Panc1 (cell line): ENCODE data around the gene SNX10. TPM values are rescaled to one million over a fixed set of nuclear protein-coding genes. Genes with fewer than 3 reads are reported as not detected.

ENCODE experiments used
- ATAC-seq: fragments of 200-7000 bp; cut with Tn5 transposase; 2 replicates; pipeline ENCODE4 v1.9.1; 2020; ENCODE audit warnings: mild to moderate bottlenecking, moderate library complexity
- BruUV-seq: library from RNA; stranded (reverse); fragments of 400-500 nt; replicated peaks from 2 replicates; lab custom pipeline; 2021; lab: Mats Ljungman, UMichigan
- CTCF ChIA-PET: fragments of 300-600 bp; sonication (Branson Sonifier 250); formaldehyde crosslinking; loops from one replicate; lab custom pipeline; 2022; ENCODE audit warnings: antibody characterized with exemption; lab: Charles Lee
- POLR2A ChIA-PET: fragments of 300-600 bp; sonication (Branson Sonifier 250); formaldehyde crosslinking; loops from one replicate; lab custom pipeline; 2022; ENCODE audit warnings: antibody characterized with exemption; lab: Charles Lee
- DNase-seq: peaks from one replicate; pipeline ENCODE4 v3.0.0-alpha.2; 2010; ENCODE audit warnings: low read depth, low spot score
- H3K27ac ChIP-seq: 2 replicates; pipeline ENCODE4 v1.5.1; 2011; ENCODE audit warnings: mild to moderate bottlenecking, low read length, inconsistent platforms
- H3K27me3 ChIP-seq: fragments of 200-500 bp; sonication (Bioruptor generic); 2 replicates; pipeline ENCODE4 v1.6.0; 2014; ENCODE audit warnings: low read length, inconsistent platforms; ENCODE audit not compliant: control insufficient read depth, insufficient read depth
- H3K36me3 ChIP-seq: fragments of 200-500 bp; sonication (Bioruptor generic); 2 replicates; pipeline ENCODE4 v1.5.1; 2014; ENCODE audit warnings: inconsistent platforms, mild to moderate bottlenecking, low read length, moderate library complexity; ENCODE audit not compliant: control insufficient read depth, insufficient read depth
- H3K4me1 ChIP-seq: 2 replicates; pipeline ENCODE4 v1.5.1; 2011; ENCODE audit warnings: inconsistent platforms, mild to moderate bottlenecking, low read length, moderate library complexity; ENCODE audit not compliant: control insufficient read depth, insufficient read depth
- H3K4me3 ChIP-seq, 2 experiments: 2 replicates each; pipeline ENCODE4 v1.5.1; 2011 to 2012; ENCODE audit warnings: low read depth in 2 of 2, low read length in 2 of 2, mild to moderate bottlenecking in 2 of 2, inconsistent platforms in 1 of 2, moderate library complexity in 1 of 2
- H3K9me3 ChIP-seq: fragments of 200-500 bp; sonication (Bioruptor generic); 2 replicates; pipeline ENCODE4 v1.5.1; 2014; ENCODE audit warnings: low read depth, mild to moderate bottlenecking, inconsistent platforms, low read length, moderate library complexity; ENCODE audit not compliant: control insufficient read depth, insufficient read depth
- POLR2AphosphoS5 ChIP-seq: IDR thresholded peaks from 2 replicates; pipeline ENCODE4 v1.6.1; 2012; ENCODE audit warnings: mild to moderate bottlenecking, low read depth, low read length, moderate library complexity
- SIN3A ChIP-seq: IDR thresholded peaks from 2 replicates; pipeline ENCODE4 v1.6.1; 2012; ENCODE audit warnings: low read depth, mild to moderate bottlenecking, low read length, moderate library complexity, borderline replicate concordance; ENCODE audit not compliant: insufficient read depth
- TCF7L2 ChIP-seq: IDR thresholded peaks from 2 replicates; pipeline ENCODE4 v1.6.1; 2011; ENCODE audit warnings: mild to moderate bottlenecking, low read depth, low read length, inconsistent platforms
- in situ Hi-C: cut with HindIII; loops from 2 replicates; pipeline ENCODE4 v1.10.0; 2016; ENCODE audit warnings: low sequenced_read_pairs, low pct_unique_long_range_greater_than_20kb
- intact Hi-C: fragments of 100-400 bp; cut with micrococcal nuclease; formaldehyde crosslinking; loops from one replicate; pipeline ENCODE4 v1.10.0; 2022; ENCODE audit not compliant: unreplicated experiment
- total RNA-seq: library from RNA; stranded (reverse); gene quantifications from one replicate; pipeline ENCODE4 v1.2.1, GENCODE V29; 2021; ENCODE audit not compliant: unreplicated experiment
- TF ChIP-seq, protein P1 (sequence below), 2 experiments: IDR thresholded peaks; 2 replicates each; pipeline ENCODE4 v1.6.1; 2011 to 2012; ENCODE audit warnings: low read depth in 2 of 2, control low read depth in 1 of 2, low read length in 1 of 2, mild to moderate bottlenecking in 1 of 2, moderate library complexity in 1 of 2; ENCODE audit not compliant: insufficient read depth in 1 of 2
- TF ChIP-seq, protein P2 (sequence below): fragments of 450-650 bp; IDR thresholded peaks from 2 replicates; pipeline ENCODE4 v1.5.1; 2017; ENCODE audit warnings: mild to moderate bottlenecking

Gene SNX10
- total RNA-seq, 1 experiment from 2014 or later, result 21.8 TPM

DNA sequence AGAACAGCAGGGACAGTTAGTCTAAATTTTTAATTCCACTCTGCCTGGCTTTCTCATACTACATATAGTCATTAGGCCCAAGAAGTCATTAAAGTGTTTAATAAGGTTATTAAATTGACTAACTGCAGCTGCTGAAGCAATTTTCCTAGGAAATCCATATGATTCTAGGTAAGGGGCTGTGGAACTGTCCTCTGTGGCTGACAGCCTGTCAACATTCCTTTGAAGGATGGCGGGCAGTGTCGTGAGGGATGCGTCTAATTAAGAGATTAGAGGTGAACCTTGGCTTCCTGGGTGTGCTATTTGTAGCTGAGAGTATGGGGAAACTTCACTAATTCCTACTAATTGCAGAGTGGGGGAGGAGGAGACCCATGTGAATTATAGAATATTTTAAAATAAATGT lies 64.6 kb downstream of the SNX10 start:
- ChIA-PET CTCF (interaction anchor here (1.1 kb wide), 1 partner anchor 13 kb away, joined by 3 read pairs; no protein-coding TSS in a partner anchor), POLR2A (no interaction called here)
- Histone ChIP-seq H3K27me3 (no peaks in the 10 kb centered on the region), H3K27ac (no peak overlapping the region), H3K4me3 (no peak overlapping the region), H3K36me3 (no peaks in the 10 kb centered on the region), H3K4me1 (no peaks in the 10 kb centered on the region), H3K9me3 (no peaks in the 10 kb centered on the region)
- BruUV-seq, result no TSS peak
- ATAC-seq (no peak), DNase-seq (no peak)
- TF ChIP-seq SIN3A (no peak), POLR2AphosphoS5 (no peak), TCF7L2 (no peak)
- TF ChIP-seq, protein P1, sequence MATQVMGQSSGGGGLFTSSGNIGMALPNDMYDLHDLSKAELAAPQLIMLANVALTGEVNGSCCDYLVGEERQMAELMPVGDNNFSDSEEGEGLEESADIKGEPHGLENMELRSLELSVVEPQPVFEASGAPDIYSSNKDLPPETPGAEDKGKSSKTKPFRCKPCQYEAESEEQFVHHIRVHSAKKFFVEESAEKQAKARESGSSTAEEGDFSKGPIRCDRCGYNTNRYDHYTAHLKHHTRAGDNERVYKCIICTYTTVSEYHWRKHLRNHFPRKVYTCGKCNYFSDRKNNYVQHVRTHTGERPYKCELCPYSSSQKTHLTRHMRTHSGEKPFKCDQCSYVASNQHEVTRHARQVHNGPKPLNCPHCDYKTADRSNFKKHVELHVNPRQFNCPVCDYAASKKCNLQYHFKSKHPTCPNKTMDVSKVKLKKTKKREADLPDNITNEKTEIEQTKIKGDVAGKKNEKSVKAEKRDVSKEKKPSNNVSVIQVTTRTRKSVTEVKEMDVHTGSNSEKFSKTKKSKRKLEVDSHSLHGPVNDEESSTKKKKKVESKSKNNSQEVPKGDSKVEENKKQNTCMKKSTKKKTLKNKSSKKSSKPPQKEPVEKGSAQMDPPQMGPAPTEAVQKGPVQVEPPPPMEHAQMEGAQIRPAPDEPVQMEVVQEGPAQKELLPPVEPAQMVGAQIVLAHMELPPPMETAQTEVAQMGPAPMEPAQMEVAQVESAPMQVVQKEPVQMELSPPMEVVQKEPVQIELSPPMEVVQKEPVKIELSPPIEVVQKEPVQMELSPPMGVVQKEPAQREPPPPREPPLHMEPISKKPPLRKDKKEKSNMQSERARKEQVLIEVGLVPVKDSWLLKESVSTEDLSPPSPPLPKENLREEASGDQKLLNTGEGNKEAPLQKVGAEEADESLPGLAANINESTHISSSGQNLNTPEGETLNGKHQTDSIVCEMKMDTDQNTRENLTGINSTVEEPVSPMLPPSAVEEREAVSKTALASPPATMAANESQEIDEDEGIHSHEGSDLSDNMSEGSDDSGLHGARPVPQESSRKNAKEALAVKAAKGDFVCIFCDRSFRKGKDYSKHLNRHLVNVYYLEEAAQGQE (IDR thresholded peaks at IDR 0.05; ENCODE audit: insufficient read depth in 1 of 2, low read depth in 2 of 2, low read length in 1 of 2), result no peak
- TF ChIP-seq, protein P2, sequence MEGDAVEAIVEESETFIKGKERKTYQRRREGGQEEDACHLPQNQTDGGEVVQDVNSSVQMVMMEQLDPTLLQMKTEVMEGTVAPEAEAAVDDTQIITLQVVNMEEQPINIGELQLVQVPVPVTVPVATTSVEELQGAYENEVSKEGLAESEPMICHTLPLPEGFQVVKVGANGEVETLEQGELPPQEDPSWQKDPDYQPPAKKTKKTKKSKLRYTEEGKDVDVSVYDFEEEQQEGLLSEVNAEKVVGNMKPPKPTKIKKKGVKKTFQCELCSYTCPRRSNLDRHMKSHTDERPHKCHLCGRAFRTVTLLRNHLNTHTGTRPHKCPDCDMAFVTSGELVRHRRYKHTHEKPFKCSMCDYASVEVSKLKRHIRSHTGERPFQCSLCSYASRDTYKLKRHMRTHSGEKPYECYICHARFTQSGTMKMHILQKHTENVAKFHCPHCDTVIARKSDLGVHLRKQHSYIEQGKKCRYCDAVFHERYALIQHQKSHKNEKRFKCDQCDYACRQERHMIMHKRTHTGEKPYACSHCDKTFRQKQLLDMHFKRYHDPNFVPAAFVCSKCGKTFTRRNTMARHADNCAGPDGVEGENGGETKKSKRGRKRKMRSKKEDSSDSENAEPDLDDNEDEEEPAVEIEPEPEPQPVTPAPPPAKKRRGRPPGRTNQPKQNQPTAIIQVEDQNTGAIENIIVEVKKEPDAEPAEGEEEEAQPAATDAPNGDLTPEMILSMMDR, result no peak
- intact Hi-C loops, result no loop called here
- in situ Hi-C loops, result no loop called here

DNA sequence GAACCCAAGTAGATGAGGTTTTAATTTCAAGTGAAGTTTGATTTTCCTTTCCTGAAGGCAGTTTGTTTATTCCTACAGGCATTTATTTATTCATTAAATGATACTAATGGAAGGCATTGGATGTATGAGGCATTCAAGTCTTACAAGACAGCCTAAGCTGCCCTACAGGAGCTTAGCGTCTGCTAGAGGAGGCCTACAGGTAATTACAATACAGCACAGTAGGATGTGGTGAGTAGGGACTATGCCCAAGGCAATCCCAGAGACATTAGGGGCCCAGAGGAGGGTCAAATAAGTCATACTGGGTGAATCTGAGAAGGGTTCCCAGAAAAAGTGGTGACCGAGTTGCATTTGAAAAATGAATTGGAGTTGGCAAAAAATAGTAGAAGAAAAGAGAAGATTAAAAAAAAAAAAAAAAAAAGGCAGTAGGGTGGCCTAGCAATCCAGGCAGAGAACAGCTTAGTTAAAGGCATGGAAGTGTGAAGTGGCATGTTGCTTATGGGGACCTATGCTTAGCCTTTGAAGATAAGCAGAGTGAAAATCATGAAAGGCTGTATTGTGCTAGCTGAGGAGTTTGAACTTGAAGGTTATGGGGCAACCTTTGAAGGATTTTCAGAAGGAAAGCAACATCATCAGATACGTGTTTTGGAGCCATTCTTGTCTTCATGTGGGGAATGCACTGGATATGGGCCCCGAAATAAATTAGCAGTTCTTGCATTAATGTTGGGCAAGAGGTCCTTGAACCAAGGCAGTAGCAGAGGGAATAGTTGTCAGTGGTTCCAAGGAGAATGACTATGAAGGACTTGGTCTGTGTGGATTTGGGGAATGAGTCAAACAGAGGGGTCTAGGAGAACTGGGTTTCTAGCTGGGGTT lies 65.5 kb downstream of the SNX10 start:
- ATAC-seq, result no peak
- Histone ChIP-seq H3K9me3 (no peaks in the 10 kb centered on the region), H3K4me1 (no peaks in the 10 kb centered on the region), H3K27me3 (no peaks in the 10 kb centered on the region), H3K36me3 (no peaks in the 10 kb centered on the region), H3K27ac (no peak overlapping the region), H3K4me3 (no peak overlapping the region)
- in situ Hi-C loops, result no loop called here
- intact Hi-C loops, result no loop called here
- no peak for DNase-seq
- TF ChIP-seq TCF7L2, result no peak
- TF ChIP-seq, protein P2, result no peak
- no peak for TF ChIP-seq POLR2AphosphoS5
- TF ChIP-seq, protein P1 (IDR thresholded peaks at IDR 0.05; ENCODE audit: insufficient read depth in 1 of 2, low read depth in 2 of 2, low read length in 1 of 2), result no peak
- no peak for TF ChIP-seq SIN3A
- BruUV-seq, result no TSS peak
- ChIA-PET CTCF (no interaction called here), POLR2A (no interaction called here)
